SU-DHL-6 (cell line): ENCODE data around the gene CLEC11A.

Experiments used
- EZH2phosphoT487 ChIP-seq: fragments of 200-600 bp; sonication (generic), shearing (Covaris generic); conservative IDR thresholded peaks from 2 replicates; pipeline ENCODE4 v1.6.1; 2018; ENCODE audit warnings: mild to moderate bottlenecking, antibody characterized with exemption, low read length, moderate library complexity, mixed read lengths
- TF ChIP-seq, protein P1 (sequence below): fragments of 200-600 bp; sonication (generic); IDR thresholded peaks from one replicate; pipeline ENCODE4 v1.5.1; 2017; ENCODE audit warnings: antibody characterized with exemption, mild to moderate bottlenecking, low read length, moderate library complexity; ENCODE audit not compliant: insufficient read depth, poor library complexity, severe bottlenecking

DNA sequence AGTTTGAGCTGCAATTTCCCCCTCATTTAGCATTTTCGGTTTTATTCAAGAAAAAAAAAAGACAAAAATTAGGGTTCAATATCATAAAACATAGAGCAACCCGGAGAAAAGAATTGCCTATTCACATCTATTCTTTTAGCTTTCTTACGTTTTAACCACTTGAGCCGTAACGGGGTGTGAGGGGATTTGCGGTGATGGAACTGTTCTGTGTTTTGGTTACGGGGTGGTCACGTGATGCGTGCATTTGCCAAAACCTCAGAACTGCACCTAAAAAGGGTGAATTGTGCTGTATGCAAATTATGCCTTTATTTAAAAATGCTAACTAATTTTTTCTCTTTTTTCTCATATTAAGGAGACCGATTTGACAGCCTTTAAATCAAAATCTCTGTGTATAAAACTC lies 22.1 kb downstream of the CLEC11A start:
- TF ChIP-seq, protein P1, sequence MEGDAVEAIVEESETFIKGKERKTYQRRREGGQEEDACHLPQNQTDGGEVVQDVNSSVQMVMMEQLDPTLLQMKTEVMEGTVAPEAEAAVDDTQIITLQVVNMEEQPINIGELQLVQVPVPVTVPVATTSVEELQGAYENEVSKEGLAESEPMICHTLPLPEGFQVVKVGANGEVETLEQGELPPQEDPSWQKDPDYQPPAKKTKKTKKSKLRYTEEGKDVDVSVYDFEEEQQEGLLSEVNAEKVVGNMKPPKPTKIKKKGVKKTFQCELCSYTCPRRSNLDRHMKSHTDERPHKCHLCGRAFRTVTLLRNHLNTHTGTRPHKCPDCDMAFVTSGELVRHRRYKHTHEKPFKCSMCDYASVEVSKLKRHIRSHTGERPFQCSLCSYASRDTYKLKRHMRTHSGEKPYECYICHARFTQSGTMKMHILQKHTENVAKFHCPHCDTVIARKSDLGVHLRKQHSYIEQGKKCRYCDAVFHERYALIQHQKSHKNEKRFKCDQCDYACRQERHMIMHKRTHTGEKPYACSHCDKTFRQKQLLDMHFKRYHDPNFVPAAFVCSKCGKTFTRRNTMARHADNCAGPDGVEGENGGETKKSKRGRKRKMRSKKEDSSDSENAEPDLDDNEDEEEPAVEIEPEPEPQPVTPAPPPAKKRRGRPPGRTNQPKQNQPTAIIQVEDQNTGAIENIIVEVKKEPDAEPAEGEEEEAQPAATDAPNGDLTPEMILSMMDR = no peak
- no peak for TF ChIP-seq EZH2phosphoT487
